ENCODE measurements around the gene CADM2.

GRCh38 chr3:85313380-85313779 is 354.6 kb downstream of the CADM2 start:
- TF ChIP-seq CTCF (IDR thresholded peaks at IDR 0.05; ENCODE audit: poor library complexity, severe bottlenecking), result no peak
- TF ChIP-seq EZH2 (IDR thresholded peaks at IDR 0.05; ENCODE audit: borderline replicate concordance, insufficient read depth, low read length, poor library complexity, severe bottlenecking), result no peak
- TF ChIP-seq RAD21 (conservative IDR thresholded peaks at IDR 0.05), result no peak
- no peak for TF ChIP-seq TAF1 (IDR thresholded peaks at IDR 0.05; ENCODE audit: low read depth)
- TF ChIP-seq REST (IDR thresholded peaks at IDR 0.05; ENCODE audit: borderline replicate concordance), result no peak
- TF ChIP-seq POLR2AphosphoS5 (IDR thresholded peaks at IDR 0.05), result peak; percentile 44
- TF ChIP-seq EP300 (conservative IDR thresholded peaks at IDR 0.05; ENCODE audit: poor library complexity, severe bottlenecking), result peak; percentile 74
- TF ChIP-seq MXI1 (conservative IDR thresholded peaks at IDR 0.05; ENCODE audit: poor library complexity, severe bottlenecking), result no peak
- no peak for TF ChIP-seq SMC3 (conservative IDR thresholded peaks at IDR 0.05; ENCODE audit: poor library complexity)

Data from neural cell (in vitro differentiated cells).